Activated T-cell treated with anti-CD3 and anti-CD28 coated beads for 4 hours (primary cell): Measurements from ENCODE around the gene PCDH11X.
"Not testable (repeated sequence)": the region's sequence is repeated elsewhere in the genome, so short reads cannot be mapped to it uniquely, and the experiment has no call there.

ENCODE experiments used
- DNase-seq: peaks from one replicate; pipeline ENCODE4 v3.0.0-alpha.2; 2020

Gene PCDH11X

DNA sequence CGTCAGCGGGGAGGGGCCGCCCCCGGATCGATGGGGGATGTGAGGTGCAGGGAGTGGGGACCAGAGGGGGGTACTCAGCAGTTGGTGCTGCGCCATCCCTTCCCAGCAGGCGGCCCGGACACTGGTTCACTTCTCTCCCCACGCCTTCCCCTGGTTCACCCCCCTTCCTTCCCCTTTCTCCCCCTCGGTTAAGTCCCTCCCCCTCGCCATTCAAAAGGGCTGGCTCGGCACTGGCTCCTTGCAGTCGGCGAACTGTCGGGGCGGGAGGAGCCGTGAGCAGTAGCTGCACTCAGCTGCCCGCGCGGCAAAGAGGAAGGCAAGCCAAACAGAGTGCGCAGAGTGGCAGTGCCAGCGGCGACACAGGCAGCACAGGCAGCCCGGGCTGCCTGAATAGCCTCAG is at the start of gene PCDH11X:
TSS of gene PCDH11X (plus strand) at position 241 of the 400 bp plus-strand sequence. CDS start 56,130 bp downstream, outside the sequence.
- DNase-seq: not testable (repeated sequence)

DNA sequence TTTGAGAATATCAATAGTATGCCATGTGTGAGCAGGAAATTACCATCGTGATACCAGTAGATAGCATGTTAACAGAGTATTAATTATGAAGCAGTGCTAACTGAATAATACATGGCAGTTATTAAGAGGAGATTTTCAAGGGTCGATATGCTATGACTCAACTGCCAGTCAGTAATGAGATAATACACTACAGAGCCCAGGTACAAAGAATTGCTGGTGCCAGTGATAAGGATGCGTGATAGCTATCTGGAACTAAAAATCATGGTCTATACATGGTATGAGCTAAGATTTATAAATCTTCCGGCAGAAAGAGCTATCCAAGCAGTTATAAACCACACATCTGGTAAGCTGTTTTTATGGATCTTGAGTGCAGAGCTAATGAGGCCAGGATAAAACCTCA is 31.7 kb upstream of the PCDH11X start:
- DNase-seq: not testable (repeated sequence)

GRCh38 chrX:91753022-91753421 is 26.2 kb upstream of the PCDH11X start:
- DNase-seq: not testable (repeated sequence)

DNA sequence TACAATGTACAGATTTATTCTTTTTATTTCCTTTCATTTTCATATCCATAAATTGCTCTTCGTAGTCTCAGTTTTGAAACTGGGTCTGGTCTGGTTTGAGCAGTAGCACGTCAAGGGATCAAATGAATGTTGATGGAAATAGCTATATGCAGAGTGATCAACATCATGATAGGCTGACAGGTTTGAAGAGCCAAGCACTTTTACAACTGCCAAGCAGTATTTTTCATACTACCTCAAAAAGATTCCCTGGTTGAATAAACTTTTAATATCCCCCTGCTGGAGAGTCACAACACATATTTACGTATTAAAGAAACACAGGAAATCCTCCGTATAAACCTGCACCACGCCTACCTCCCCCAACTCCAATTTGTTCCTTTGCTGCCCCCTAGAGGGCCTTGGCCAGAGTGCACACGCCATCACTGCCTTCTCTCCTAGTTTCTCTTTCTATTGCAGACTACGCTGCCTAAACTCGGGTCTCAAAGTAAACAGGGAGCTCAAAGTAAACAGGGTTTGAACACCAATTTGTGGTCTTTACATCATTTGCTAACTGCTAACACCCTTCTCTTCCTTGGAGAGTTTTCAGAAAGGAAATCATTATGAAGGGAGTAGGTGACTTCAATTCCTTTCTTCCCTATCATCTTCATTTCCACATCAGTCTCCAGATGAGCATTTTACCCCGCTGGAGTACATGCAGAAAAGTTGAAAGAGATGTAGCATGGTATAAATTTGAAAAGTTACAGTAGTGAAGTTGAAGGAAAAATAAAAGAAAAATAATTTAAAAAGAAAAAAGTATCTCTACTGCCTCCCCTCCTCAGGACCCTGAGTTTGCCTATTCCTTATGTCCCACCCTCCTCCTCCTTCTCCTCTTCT is 8.3 kb upstream of the PCDH11X start:
- not testable (repeated sequence) for DNase-seq

- DNase-seq: not testable (repeated sequence)
These were observed 5.2 kb upstream of the PCDH11X start for GRCh38 chrX:91773943-91774342.

DNA sequence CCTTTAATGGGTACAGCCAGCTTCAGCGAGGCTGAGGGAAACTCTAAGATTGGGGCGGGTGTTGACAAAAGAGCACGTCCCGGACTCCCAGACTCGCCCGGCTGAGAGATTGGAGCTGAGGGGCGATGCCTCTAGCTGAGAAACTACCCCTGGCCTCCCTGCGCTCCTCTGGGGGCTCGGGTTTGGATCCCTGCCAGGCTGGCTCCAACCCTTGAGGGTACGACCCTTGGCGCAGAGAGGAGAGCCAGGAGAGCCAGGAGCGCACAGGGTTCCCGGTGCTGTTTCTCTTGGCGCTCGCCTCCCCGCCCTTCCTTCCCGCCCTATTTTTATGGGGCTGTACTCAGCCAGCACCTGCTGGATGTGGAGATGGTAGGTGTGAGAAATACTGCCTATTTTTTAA is 833 bp downstream of the PCDH11X start:
- DNase-seq: not testable (repeated sequence)

DNA sequence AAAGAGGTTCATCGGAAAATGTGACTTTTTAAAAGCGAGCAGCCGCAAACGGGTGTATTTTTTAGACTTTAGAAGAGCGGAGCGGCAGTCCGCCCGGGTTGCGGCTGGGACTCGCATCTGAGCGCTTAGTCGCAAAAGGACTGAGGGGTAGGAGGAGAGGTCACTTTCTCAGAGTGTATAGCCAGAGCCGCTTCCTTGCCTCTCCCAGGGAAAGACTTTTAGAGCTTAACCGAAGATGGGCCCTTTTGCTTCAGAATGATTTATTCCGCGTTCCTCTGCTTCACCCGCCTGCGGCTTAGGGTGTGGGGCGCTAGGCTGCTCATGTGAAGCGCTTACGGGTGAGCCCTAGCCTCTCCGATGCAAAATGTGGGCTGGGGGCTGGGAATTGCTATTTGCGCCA is 1.5 kb downstream of the PCDH11X start:
- not testable (repeated sequence) for DNase-seq

GRCh38 chrX:91781553-91782298 is 2.6 kb downstream of the PCDH11X start:
- not testable (repeated sequence) for DNase-seq

DNA sequence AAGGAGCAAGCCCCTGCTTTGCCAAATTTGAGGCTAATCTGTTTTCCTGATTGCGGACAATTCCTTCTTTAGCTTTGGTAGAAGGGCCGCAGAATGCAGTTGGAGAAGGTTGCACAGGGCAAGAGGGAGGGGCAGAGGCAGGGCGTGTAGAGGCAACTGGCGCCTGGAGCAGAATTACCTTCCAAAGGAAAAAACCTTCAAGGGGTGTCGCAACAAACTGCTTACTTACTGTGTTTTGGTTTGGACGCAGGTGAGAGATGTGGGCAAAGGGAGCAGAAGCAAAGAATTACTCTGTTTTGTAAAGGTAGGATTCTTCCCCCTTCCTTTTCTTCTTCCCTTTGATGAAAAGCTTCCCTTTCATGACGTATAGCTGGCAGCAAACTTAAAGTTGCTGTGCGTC is 3.6 kb downstream of the PCDH11X start:
- DNase-seq: not testable (repeated sequence)

DNA sequence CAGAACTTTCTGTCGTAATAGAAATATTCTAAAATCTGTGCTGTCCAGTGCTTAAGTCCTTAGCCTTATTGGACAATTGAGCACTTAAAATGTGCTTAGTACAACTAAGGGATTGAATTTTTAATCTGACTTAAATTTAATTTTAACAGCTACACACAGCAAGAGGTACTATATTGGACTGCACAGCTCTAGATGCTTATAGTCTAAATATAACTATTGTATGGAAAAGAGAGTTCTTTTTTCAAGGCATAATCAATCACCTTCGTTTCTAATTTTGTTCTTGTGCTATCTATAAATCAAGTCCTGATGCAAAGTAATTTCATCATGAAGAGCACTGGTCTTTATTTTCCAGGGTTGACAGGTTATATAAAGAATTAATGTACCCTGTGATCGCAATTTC is 38.4 kb downstream of the PCDH11X start:
- DNase-seq: not testable (repeated sequence)

DNA sequence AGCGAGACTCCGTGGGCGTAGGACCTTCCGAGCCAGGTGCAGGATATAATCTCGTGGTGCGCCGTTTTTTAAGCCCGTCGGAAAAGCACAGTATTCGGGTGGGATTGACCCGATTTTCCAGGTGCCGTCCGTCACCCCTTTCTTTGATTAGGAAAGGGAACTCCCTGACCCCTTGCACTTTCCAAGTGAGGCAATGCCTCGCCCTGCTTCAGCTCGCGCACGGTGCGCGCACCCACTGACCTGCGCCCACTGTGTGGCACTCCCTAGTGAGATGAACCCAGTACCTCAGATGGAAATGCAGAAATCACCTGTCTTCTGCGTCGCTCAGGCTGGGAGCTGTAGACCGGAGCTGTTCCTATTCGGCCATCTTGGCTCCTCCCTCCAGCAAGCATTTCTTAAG is 46.1 kb downstream of the PCDH11X start:
- DNase-seq: not testable (repeated sequence)
